OCI-LY1 (cell line): Measurements from ENCODE around the gene HOMER2.

Source experiments
- H2AFZ ChIP-seq: fragments of 200-600 bp; sonication (generic), shearing (Covaris generic); 2 replicates; pipeline ENCODE4 v1.6.0; 2014; ENCODE audit warnings: antibody characterized with exemption, mild to moderate bottlenecking, low read length
- H3F3A ChIP-seq: fragments of 200-600 bp; sonication (generic), shearing (Covaris generic); 2 replicates; pipeline ENCODE4 v1.6.0; 2014; ENCODE audit warnings: mild to moderate bottlenecking, antibody characterized with exemption, low read length, moderate library complexity; ENCODE audit not compliant: insufficient read depth
- H3K27ac ChIP-seq: fragments of 200-600 bp; sonication (generic); 2 replicates; pipeline ENCODE4 v1.5.1; 2014; ENCODE audit warnings: low read length, mixed run types, mild to moderate bottlenecking, low read depth; ENCODE audit not compliant: poor library complexity, severe bottlenecking
- H3K27me3 ChIP-seq: fragments of 200-600 bp; sonication (generic); 2 replicates; pipeline ENCODE4 v1.6.0; 2014; ENCODE audit warnings: antibody characterized with exemption, mild to moderate bottlenecking, low read length, moderate library complexity; ENCODE audit not compliant: insufficient read depth
- H3K36me3 ChIP-seq: fragments of 200-600 bp; sonication (generic); 2 replicates; pipeline ENCODE4 v1.6.1; 2014; ENCODE audit warnings: mild to moderate bottlenecking, antibody characterized with exemption, low read length, moderate library complexity, mixed read lengths; ENCODE audit not compliant: insufficient read depth
- H3K4me1 ChIP-seq: fragments of 200-600 bp; sonication (generic); 2 replicates; pipeline ENCODE4 v1.5.1; 2014; ENCODE audit warnings: mild to moderate bottlenecking, low read length, moderate library complexity; ENCODE audit not compliant: insufficient read depth, severe bottlenecking
- H3K4me2 ChIP-seq: fragments of 200-600 bp; sonication (generic), shearing (Covaris generic); 2 replicates; pipeline ENCODE4 v1.6.1; 2014; ENCODE audit warnings: low read length
- H3K4me3 ChIP-seq: fragments of 200-600 bp; sonication (generic); 2 replicates; pipeline ENCODE4 v1.5.1; 2014; ENCODE audit warnings: low read length, low read depth, mild to moderate bottlenecking, mixed read lengths; ENCODE audit not compliant: poor library complexity, severe bottlenecking
- H3K79me2 ChIP-seq: fragments of 200-600 bp; shearing (Covaris generic); 2 replicates; pipeline ENCODE4 v1.6.1; 2016; ENCODE audit warnings: mixed run types, low read length, mixed read lengths; ENCODE audit not compliant: insufficient read depth
- H3K9ac ChIP-seq: fragments of 200-600 bp; sonication (generic), shearing (Covaris generic); 2 replicates; pipeline ENCODE4 v1.6.1; 2014; ENCODE audit warnings: mild to moderate bottlenecking, low read length, mixed read lengths
- H3K9me2 ChIP-seq: fragments of 200-600 bp; sonication (generic), shearing (Covaris generic); 2 replicates; pipeline ENCODE4 v1.6.1; 2014; ENCODE audit warnings: low read depth, mild to moderate bottlenecking, low read length, mixed read lengths
- H3K9me3 ChIP-seq: fragments of 200-600 bp; shearing (Covaris generic); 2 replicates; pipeline ENCODE4 v1.6.1; 2014; ENCODE audit warnings: low read length, mixed read lengths
- H4K20me1 ChIP-seq: fragments of 200-600 bp; sonication (generic), shearing (Covaris generic); 2 replicates; pipeline ENCODE4 v1.6.0; 2016; ENCODE audit warnings: mild to moderate bottlenecking, low read length; ENCODE audit not compliant: insufficient read depth
- CTCF ChIP-seq: fragments of 200-600 bp; sonication (generic), shearing (Covaris generic); IDR thresholded peaks from 2 replicates; pipeline ENCODE4 v1.5.1; 2017; ENCODE audit warnings: mild to moderate bottlenecking, antibody characterized with exemption, low read length, moderate library complexity, mixed read lengths
- EZH2 ChIP-seq: fragments of 200-600 bp; sonication (generic), shearing (Covaris generic); IDR thresholded peaks from 2 replicates; pipeline ENCODE4 v1.8.0; 2017; ENCODE audit warnings: borderline replicate concordance, mixed run types, mild to moderate bottlenecking, antibody characterized with exemption, low read length, moderate library complexity, mixed read lengths

Gene HOMER2

GRCh38 chr15:82978438-82978837 is 25.9 kb upstream of the HOMER2 start:
- Histone ChIP-seq H3K9me2 (no peaks in the 10 kb centered on the region), H3K4me1 (no peaks in the 10 kb centered on the region), H3K4me2 (no peak overlapping the region), H4K20me1 (no peaks in the 10 kb centered on the region), H3K36me3 (no peaks in the 10 kb centered on the region), H3K27me3 (no peaks in the 10 kb centered on the region), H3K9ac (no peak overlapping the region), H2AFZ (no peak overlapping the region), H3K27ac (no peak overlapping the region), H3K9me3 (no peaks in the 10 kb centered on the region), H3K79me2 (no peaks in the 10 kb centered on the region), H3F3A (no peaks in the 10 kb centered on the region), H3K4me3 (no peak overlapping the region)
- TF ChIP-seq CTCF = no peak
- no peak for TF ChIP-seq EZH2

- no peaks in the 10 kb centered on the region for H3K4me1 ChIP-seq
- no peaks in the 10 kb centered on the region for H4K20me1 ChIP-seq
- no peak overlapping the region for H3K9ac ChIP-seq
- no peaks in the 10 kb centered on the region for H3K79me2 ChIP-seq
- no peaks in the 10 kb centered on the region for H3K9me2 ChIP-seq
- no peaks in the 10 kb centered on the region for H3K36me3 ChIP-seq
- H3K9me3 ChIP-seq = no peaks in the 10 kb centered on the region
- H3K27me3 ChIP-seq = no peaks in the 10 kb centered on the region
- TF ChIP-seq CTCF (no peak), EZH2 (no peak)
- H2AFZ ChIP-seq = no peak overlapping the region
- no peak overlapping the region for H3K4me2 ChIP-seq
- no peak overlapping the region for H3K4me3 ChIP-seq
- H3K27ac ChIP-seq = no peak overlapping the region
- no peaks in the 10 kb centered on the region for H3F3A ChIP-seq
Observed at GRCh38 chr15:82977076-82977475, 24.6 kb upstream of the HOMER2 start.

- Histone ChIP-seq H3K36me3 (no peaks in the 10 kb centered on the region), H3K4me1 (no peaks in the 10 kb centered on the region), H3K9me2 (no peaks in the 10 kb centered on the region), H2AFZ (no peak overlapping the region), H4K20me1 (no peaks in the 10 kb centered on the region), H3K79me2 (no peaks in the 10 kb centered on the region), H3K27me3 (no peaks in the 10 kb centered on the region), H3K4me2 (no peak overlapping the region), H3F3A (no peaks in the 10 kb centered on the region), H3K9ac (no peak overlapping the region), H3K4me3 (no peak overlapping the region), H3K9me3 (no peaks in the 10 kb centered on the region), H3K27ac (no peak overlapping the region)
- TF ChIP-seq EZH2 = no peak
- no peak for TF ChIP-seq CTCF
Observed at GRCh38 chr15:82972990-82973389, 20.5 kb upstream of the HOMER2 start.
